ENCODE results near the gene GP1BB.

The GP1BB gene

DNA sequence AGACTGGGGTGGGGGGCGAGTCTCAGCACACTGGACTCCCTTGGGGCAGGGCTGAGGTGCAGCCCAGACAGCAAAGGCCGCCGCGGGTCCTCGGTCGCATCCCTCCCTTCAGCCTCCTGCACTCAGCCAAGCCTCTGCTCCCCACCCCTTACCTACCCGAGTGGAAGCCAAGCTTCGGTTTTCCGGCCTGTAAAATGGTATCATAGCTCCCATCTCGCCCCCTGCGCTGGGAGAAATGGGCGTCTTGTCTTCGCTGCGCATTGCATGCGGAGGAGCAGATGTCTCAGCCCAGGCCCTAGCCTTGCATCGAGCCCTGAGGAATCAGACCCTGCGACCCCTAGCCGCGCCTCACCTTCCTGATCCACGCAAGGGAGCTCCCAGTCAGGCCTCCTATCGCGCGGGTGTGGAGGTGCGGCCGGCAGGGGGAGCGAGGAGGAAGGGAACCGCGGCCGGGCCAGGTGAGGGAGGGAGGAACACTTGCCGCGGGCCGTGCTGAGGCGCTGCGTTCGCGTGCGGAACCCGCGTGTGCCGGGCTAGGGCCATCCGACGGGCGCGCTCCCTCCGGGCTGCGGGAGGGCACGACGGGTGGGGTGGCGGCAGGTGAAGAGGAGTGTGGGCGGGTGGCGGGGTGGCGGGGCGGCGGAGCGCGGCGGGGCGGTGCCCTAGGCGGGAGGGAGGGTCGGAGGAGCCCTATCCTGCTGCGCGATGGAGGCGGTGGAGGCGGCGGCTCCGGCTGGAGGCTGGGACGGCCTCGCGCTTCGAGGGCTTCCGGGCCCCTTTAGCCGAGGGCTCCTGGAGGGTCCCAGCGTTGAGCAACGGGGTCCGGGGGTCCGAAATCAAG lies 33.2 kb downstream of the GP1BB start:
- no peak for DNase-seq (ENCODE audit: low spot score)

DNA sequence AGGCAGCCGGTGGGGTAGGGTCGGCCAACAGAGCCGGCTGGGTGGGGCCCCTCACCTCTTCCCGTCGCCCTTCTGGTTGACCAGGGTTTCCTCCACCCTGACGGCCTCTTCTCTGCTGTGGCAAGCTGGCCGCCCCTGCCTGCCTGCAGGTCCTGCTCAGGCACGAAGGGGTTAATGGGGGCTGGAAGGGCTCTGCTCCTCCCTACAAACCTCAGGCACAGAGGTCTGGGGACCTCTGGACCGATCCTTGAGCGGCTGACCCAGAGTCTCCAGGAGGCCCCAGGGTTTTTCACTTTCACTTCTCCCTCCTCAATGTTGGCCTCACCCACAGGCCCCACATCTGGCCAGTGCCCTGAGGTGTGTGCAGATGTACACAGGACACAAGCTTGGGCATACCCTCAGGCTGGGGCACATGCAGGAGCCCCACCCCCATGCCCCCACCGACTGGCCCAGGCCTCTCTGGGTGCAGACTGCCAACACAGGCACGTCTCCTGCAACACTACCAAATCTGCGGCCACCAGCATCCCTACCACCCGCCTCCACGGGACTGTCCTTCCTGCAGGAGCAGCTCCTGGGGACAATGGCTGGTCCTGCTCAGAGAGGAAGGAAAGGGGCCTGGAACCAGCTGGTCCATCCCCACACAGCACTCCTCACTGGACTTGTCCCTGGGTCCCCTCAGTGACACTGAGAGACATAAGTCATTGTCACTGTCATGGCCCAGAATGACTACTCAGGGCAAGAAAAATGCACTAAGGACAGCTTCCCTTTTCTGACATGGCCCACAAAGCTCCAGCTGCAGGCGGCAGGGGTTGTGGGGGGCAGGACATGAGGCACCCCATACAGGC lies 34.0 kb downstream of the GP1BB start:
- no peak for DNase-seq (ENCODE audit: low spot score)

DNA sequence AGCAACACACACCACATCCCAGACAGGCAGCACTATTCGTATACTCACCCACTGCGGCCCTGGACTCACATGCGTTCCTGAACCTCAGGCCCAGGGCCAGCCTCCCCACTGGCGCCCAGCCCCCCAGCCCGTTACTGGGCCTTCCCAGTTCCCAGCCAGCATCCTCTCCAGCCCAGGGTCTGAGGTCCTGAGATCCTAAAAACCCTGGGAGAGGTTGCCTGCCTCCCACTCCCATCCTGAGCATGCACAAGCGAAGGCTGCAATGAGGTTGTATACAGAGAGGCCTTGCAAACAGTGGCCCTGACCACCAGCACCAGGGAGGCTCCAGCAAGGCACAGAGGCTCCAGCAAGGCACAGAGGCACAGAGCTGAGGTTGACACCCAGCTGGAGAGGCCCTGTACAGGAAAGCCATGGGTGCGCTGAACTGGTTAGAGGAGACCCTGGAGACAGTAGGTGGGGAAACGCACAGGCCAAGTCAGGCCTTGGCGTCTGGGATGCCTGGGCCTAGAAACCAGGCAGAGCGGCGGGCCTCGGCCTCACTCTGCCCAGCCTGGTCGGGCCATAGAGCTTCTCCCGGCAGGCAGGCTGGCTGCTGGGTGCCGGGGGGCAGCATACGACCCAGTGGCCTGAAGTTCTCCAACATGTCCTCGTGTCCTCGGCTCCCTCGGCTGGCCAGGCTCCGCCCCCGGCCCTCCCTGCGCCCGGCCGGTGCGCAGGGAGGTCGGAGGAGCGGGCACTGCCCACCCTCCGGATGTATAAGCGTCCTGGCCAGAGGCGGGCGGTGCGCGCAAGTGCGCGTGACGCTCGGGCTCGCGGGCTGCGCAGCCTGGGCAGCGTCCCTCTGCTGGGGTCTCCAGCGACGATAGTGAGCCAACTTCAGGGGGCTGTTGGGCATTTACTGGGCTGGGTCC lies 34.9 kb downstream of the GP1BB start:
- no peak for DNase-seq (ENCODE audit: low spot score)

DNA sequence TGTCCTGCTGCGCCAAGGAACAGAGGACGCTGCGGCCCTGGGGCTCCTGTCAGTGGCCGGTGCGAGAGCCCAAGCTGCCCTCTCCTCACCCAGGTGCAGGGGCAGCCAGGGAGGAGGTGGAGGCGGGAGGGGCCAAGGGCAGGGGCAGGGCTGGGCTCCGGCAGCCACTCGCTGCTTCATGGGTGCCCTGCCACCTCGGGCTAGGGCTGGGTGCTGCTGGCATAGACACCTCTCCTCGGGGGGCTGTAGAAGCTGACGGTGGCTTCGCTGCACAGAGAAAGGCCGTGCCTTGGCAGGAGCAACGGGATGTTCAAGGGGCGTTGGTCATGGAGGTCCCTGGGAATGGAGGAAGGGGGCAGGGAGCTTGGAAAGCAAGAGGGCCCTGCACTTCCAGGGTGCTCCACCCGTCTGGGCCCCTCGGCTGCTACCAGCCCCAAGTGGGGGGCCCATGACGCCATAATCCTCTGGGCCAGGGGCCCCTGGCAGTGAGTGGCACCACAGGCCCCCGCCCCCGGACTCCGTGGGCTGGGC lies 35.6 kb downstream of the GP1BB start:
- no peak for DNase-seq (ENCODE audit: low spot score)

DNA sequence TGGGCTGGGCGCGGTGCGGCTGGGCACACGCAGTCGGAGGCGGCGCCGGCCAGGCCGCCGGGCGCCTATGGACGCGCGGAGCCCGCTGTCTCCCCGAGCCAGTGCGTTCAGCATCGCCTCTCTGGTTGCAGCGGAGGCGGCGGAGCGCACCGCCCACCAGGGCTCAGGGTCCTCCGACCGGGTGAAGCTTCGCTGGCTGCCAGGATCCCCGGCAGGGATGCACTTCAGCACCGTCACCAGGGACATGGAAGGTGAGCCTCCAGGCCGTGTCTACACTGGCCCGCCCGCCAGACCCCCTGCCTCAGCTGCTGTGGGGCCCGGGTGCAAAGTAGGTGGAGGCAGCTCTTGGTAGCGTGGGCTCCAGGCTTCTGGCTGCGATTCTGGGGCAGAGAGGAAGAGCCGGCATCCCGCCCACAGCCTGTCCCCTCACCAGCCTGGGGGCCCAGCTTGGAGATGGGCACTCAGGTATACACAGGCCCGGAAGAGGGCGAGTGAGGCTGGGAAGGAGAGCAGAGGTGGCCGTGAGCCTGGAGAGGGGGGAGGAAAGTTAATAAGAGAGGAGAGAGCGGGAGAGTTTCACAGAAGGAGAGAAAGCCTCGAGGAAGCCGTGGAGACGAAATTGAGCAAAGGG lies 36.2 kb downstream of the GP1BB start:
- DNase-seq (ENCODE audit: low spot score), result no peak

DNA sequence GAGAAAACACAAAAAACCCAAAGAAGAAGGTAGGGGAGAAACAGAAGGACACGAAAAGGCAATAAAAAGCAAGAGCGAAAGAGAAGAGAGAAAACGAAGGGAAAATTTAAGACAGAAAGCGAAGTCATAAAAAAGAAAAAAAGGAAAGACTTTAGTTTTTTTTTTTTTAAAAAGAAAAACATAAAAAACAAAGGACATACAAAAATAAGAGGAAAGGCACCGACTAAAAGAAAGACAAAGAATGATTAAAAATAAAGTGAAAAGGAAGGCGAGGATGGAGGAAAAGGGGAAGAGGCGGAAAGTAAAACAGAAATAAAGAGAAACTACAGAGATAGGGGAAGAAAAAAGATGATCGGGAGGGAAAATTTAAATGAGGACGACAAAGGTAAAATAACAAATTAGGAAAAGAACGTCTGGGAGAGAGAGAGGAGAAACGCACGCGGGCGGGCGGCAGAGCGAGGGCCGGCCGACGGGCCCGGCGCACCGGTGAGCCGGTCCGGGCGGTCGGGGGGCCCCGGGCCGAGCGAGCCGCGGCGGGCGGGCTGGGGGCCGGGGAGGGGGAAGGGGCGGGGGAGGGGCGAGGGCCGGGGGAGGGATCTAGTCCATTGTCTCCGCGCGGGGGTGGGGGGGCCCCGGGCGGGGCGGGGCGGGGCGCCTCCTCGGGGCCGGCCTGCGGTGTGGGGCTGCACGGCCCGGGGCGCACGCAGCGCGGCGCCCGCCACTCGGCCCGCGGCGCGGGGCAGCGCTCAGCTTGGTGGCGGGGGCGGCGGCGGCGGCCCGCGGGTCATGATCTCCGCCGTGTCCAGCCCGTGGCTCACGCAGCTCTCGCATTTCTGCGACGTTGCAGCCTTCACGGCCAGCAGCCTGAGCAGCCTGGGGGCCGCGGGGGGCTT lies 37.0 kb downstream of the GP1BB start, which contains the start of gene TBX1:
TSS of gene TBX1 (plus strand) at position 721 of the 893 bp plus-strand sequence. CDS start at position 787, 66 bp downstream.
- DNase-seq (ENCODE audit: low spot score), result no peak

DNA sequence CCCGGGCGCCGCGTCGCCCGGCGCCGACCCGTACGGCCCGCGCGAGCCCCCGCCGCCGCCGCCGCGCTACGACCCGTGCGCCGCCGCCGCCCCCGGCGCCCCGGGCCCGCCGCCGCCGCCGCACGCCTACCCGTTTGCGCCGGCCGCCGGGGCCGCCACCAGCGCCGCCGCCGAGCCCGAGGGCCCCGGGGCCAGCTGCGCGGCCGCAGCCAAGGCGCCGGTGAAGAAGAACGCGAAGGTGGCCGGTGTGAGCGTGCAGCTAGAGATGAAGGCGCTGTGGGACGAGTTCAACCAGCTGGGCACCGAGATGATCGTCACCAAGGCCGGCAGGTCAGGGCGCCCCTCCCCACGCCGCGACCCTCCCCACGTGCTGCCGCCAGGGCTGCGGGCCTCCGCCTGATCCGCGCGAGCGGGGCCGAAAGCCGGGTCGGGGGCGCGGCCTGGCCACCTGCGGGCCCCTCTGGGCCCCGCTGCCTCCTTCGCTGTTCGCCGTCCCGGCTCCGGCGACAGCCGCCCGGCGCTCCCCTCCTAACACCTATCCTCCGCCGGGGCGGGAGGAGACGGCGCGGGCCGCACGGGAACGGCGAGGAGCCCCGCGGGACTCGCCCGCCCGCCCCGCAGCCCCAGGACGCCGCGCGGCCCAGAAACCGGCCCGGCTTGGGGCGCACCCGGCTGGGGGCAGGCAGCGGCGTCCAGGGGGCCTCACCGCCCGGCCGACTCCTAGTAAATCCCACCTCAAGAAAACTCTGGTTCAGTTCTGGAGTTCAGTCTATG lies 37.8 kb downstream of the GP1BB start:
- DNase-seq (ENCODE audit: low spot score), result no peak

DNA sequence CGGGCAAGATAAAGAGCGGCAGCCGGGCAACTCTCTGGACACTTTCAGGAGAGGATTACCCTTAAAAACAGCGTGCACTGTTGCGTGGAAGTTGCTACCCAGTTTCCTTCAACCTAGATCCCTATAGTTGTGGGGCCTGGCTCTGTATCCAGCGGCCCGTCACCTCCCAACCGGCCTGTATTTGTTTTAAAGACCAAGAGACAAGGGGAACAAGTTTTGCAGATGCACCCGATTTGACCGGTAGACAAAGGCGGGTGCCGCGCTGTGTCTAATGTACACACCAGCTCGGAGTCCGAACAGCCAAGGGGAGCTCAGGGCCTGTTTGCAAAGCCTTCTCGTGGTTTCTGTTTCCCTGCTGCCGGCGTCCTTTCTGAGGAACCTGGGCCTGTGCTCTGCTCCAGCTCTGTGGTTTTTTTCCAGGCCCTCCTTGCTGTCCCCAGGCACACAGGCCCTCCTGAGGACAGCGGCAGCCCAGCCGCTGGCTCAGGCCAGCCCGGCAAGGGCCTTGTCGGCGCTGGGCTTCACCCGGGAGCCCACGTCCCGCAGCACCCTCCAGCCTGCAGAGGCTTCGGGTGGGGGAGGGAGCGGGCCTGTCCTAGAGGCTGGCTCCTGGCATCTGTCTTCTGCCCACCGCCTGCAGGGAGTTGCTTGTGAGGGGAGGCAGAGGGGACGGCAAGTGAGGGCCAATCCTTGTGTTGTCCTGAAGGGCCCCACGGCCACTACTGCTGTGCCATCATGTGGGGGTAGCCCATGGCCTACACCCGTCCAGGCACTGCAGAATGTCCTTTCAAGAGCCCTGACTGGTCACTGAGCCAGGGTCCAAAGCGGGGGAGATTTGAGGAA lies 38.6 kb downstream of the GP1BB start:
- DNase-seq (ENCODE audit: low spot score), result no peak

DNA sequence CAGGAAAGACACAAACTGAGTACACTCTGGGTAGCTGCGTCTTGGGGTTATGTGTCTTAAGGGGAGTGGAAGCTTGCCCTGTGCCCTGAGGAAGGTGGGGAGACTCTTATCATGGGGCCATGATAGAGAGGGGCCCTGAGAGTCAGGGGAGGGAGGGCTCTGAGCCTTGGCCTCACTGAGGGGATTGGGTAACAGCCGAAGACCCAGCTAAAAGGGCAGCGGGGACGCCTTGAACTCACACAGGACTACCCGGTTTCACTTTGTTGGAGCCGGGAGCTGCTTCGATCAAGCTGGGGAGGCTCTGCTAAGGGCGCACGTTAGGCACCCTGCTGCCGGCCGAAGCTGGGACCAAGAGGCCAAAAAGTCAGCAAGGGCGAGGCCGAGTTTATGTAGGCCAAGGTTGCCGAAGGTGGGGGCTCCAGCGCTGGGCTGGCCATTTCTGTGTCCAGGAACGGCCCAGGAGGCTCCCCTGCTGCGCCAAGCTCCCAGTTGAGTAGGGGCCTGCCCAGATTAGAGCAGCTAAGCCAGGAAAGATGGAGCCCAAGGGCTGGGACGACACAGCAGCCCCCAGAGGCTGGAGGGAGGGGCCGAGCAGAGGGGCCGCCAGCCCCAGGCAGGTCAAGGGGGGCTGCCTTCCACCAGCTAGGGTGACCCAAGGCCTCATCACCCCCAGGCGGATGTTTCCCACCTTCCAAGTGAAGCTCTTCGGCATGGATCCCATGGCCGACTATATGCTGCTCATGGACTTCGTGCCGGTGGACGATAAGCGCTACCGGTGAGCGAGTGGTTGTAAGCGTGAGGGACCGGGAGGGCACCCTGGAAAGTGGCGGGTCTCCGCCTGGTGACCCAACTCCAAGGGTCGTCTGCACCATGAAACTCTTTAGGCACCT lies 39.5 kb downstream of the GP1BB start:
- DNase-seq (ENCODE audit: low spot score), result no peak

DNA sequence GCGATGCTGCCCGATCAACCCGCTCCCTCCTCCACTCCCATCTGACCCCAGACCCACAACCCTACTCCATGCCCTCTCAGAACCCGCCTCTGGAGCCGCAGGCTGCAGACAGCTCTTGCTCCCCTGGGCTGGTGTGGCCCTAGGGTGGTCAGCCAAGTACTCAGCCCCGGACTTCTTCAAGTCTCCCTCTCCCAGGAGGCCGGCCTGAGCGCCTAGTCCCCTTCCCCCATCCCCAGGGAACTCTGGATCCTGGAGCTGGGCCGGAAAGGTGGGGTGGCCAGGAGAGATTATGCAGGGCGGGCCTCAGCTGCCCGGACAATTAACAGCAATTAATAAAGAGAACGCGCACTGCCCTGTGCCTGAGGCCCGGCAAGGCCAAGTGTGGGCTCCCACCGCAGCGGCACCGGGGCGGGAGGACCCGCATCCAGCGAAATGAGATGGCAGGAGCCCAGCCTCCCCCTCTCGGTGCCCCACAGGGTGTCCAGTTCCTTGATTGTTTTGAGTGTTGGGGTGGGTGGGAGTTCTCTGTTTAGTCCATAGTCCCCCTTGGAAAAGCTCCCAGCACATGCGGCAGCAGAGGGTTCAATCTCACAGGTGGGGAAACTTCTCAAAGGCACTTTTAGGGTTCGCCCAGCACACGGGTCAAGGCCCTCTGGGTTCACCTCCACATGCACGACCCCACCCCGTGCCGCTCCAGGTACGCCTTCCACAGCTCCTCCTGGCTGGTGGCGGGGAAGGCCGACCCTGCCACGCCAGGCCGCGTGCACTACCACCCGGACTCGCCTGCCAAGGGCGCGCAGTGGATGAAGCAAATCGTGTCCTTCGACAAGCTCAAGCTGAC lies 40.3 kb downstream of the GP1BB start:
- DNase-seq (ENCODE audit: low spot score), result no peak

DNA sequence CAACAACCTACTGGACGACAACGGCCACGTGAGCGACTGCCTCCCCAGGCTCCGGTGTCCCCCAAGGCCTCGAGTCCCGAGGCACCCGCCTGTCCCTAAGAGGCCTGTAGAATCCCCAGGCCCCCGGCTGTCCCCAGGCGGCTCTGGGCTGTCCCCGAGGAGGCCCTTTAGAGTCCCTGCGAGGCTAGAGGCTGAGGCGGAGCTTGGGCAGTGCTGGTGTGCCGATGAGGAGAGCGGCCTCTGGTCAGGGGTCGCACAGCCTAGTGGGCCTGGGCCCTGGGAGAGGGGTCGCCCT lies 40.9 kb downstream of the GP1BB start:
- no peak for DNase-seq (ENCODE audit: low spot score)

DNA sequence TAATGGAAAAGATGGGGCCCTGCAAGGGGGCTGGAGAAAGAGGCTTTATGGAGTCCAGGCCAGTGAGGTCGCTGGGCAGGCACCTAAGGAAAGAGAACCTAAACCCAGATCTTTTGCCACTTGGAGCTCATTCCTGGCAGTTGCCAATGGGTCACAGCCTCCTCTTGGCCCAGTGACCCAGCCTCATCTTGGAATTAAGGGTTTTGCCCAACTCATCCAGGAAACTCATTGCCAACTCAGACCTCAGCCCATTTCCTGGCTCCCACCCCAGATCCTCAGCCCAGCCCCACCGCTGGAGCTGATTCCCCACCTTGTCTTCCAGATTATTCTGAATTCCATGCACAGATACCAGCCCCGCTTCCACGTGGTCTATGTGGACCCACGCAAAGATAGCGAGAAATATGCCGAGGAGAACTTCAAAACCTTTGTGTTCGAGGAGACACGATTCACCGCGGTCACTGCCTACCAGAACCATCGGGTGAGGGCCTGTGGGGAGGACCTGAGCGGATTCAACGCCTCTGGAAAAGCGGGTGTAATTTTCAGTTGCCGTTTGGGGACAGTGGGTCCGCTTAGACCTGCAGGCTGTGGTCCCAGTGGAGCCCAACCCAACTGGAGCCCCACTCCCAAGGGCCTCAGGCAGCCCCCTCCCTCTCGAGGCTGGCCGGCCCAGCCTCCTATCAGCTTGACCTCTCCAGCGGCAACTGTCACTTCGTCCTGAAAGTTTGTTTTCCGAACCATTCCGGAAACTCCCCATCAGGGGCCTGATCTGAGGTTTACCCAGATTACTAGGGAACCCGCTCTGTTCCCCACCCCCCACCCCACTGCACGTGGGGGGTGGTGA lies 41.5 kb downstream of the GP1BB start:
- no peak for DNase-seq (ENCODE audit: low spot score)

DNA sequence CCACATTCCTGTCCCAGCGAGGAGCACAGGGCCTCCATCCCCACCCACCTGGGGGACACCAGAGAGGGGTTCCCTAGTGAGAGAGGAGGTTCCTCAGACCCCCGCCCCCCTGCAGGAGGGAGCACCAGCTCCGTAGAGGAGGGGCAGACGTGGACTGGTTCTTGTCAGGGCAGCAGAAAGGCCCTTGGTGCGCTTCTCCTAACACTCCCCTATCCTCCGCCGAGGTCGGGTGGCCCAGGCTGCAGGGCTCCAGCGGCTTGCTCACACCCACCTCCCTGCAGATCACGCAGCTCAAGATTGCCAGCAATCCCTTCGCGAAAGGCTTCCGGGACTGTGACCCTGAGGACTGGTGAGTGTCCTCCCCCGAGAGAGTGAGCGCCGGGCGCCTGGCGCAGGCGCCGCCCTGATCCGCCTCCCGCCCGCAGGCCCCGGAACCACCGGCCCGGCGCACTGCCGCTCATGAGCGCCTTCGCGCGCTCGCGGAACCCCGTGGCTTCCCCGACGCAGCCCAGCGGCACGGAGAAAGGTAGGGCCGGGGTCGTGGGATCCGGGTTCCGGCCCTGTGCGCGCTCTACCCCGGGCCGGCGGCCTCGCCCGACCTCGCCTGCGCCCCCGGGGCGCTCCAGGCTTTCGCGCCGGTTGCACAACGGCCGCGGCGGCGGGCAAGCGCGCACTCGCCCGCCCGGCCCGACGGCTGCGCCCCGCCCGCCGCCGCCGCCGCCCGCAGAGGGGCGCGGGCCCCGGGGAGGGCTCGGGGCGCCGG lies 42.3 kb downstream of the GP1BB start:
- no peak for DNase-seq (ENCODE audit: low spot score)

DNA sequence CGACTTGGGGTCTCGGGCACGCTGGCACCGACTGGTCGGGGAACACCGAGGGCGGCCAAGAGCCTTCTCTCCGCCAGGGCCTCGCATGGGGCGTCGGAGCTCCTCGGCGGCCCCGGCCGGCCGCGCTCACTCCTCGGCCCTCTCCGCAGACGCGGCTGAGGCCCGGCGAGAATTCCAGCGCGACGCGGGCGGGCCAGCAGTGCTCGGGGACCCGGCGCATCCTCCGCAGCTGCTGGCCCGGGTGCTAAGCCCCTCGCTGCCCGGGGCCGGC lies 42.8 kb downstream of the GP1BB start:
- no peak for DNase-seq (ENCODE audit: low spot score)

Data from pons (tissue), 1 donor.